Uterus (tissue), 4 donors: Measurements from ENCODE around the gene UBE2L5. TPM values are rescaled to one million over a fixed set of nuclear protein-coding genes. Genes with fewer than 3 reads are reported as not detected.
A peak's percentile ranks its signal among the peaks of the same experiment; 100 is the strongest.

Experiments
- DNase-seq, 2 donors: peaks; one replicate each; pipeline ENCODE4 v3.0.0-alpha.2; 2019 to 2020
- H3K27ac ChIP-seq, 2 donors: fragments of 200-600 bp; sonication (generic); 1 replicate in 1 of 2; 2 replicates in 1 of 2; pipeline ENCODE4 v1.5.1; 2016 to 2018
- H3K27me3 ChIP-seq, 2 donors: fragments of 200-600 bp; sonication (generic); one replicate each; pipeline ENCODE4 v1.5.1; 2018 to 2019; ENCODE audit warnings: control low read depth in 1 of 2
- H3K36me3 ChIP-seq, 2 donors: fragments of 200-600 bp; sonication (generic); one replicate each; pipeline ENCODE4 v1.5.1; 2019; ENCODE audit warnings: control low read depth in 1 of 2
- H3K4me1 ChIP-seq, 2 donors: fragments of 200-600 bp; sonication (generic); one replicate each; pipeline ENCODE4 v1.5.1; 2018 to 2019; ENCODE audit warnings: control low read depth in 1 of 2
- H3K4me3 ChIP-seq, 2 donors: fragments of 200-600 bp; sonication (generic); 1 replicate in 1 of 2; 2 replicates in 1 of 2; pipeline ENCODE4 v1.5.1; 2018 to 2019; ENCODE audit warnings: mild to moderate bottlenecking in 1 of 2
- H3K9me3 ChIP-seq, 2 donors: fragments of 200-600 bp; sonication (generic); one replicate each; pipeline ENCODE4 v1.5.1; 2019; ENCODE audit warnings: control low read depth in 1 of 2
- POLR2A ChIP-seq, 2 donors: fragments of 450-650 bp; IDR thresholded peaks; one replicate each; pipeline ENCODE4 v1.6.1; 2016; ENCODE audit warnings: antibody characterized with exemption in 2 of 2, mild to moderate bottlenecking in 1 of 2, moderate library complexity in 1 of 2
- intact Hi-C: fragments of 100-400 bp; cut with DNase I; formaldehyde crosslinking; loops from one replicate; pipeline ENCODE4 v1.15.1; 2023; ENCODE audit warnings: low total_unique reads
- total RNA-seq, 4 donors: library from RNA; depleted of rRNA in 3 of 4; stranded (reverse); fragments of >200 nt in 3 of 4; gene quantifications; one replicate each; pipeline versions ENCODE4 v1.1.0 to v1.2.4, GENCODE V29; 2014 to 2023
- TF ChIP-seq, protein P1 (sequence below), 4 experiments: fragments of 200-600 bp in 2 of 4; fragments of 450-650 bp in 2 of 4; sonication (generic) in 2 of 4; IDR thresholded peaks; one replicate each; pipeline ENCODE4 v1.5.1; 2016 to 2019; ENCODE audit warnings: antibody characterized with exemption in 4 of 4, mild to moderate bottlenecking in 2 of 4, moderate library complexity in 1 of 4
- donor health status: DM: yes; HTN: yes; CAD: no.

UBE2L5 gene
- total RNA-seq, 4 donors from 2014 or later = 0.21 to 2.8 TPM; not detected in 2

DNA sequence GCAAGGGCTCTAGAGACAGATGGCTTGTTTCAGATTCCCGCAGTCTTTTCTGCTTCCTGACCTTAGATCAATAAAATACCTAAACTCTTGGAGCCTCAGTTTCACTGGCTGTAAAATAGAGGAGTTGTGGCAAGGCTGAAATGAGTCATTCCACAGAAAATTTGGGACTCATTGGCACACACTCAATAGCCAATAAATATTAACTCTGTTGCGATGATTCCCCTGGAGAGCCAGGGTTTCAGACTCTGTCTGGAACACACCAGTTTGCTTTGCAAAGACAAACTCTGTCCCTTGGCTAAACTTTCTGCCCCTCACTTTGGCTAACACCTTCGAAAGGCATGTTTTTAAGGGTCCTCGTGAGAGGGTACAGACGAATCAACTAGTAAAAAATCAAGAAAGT is 18.1 kb upstream of the UBE2L5 start:
- H3K4me1 ChIP-seq = peaks cover 4 to 5% of the 10 kb centered on the region in 2 donors
- no peaks in the 10 kb centered on the region for H3K36me3 ChIP-seq
- H3K27me3 ChIP-seq = no peaks in the 10 kb centered on the region
- H3K9me3 ChIP-seq = no peaks in the 10 kb centered on the region
- intact Hi-C loops = no loop called here
- H3K27ac ChIP-seq = peak overlapping the region; percentile 49 to 59
- no peak overlapping the region for H3K4me3 ChIP-seq
- no peak for DNase-seq
- TF ChIP-seq POLR2A (IDR thresholded peaks at IDR 0.05) = no peak
- TF ChIP-seq, protein P1, sequence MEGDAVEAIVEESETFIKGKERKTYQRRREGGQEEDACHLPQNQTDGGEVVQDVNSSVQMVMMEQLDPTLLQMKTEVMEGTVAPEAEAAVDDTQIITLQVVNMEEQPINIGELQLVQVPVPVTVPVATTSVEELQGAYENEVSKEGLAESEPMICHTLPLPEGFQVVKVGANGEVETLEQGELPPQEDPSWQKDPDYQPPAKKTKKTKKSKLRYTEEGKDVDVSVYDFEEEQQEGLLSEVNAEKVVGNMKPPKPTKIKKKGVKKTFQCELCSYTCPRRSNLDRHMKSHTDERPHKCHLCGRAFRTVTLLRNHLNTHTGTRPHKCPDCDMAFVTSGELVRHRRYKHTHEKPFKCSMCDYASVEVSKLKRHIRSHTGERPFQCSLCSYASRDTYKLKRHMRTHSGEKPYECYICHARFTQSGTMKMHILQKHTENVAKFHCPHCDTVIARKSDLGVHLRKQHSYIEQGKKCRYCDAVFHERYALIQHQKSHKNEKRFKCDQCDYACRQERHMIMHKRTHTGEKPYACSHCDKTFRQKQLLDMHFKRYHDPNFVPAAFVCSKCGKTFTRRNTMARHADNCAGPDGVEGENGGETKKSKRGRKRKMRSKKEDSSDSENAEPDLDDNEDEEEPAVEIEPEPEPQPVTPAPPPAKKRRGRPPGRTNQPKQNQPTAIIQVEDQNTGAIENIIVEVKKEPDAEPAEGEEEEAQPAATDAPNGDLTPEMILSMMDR (IDR thresholded peaks at IDR 0.05) = no peak

DNA sequence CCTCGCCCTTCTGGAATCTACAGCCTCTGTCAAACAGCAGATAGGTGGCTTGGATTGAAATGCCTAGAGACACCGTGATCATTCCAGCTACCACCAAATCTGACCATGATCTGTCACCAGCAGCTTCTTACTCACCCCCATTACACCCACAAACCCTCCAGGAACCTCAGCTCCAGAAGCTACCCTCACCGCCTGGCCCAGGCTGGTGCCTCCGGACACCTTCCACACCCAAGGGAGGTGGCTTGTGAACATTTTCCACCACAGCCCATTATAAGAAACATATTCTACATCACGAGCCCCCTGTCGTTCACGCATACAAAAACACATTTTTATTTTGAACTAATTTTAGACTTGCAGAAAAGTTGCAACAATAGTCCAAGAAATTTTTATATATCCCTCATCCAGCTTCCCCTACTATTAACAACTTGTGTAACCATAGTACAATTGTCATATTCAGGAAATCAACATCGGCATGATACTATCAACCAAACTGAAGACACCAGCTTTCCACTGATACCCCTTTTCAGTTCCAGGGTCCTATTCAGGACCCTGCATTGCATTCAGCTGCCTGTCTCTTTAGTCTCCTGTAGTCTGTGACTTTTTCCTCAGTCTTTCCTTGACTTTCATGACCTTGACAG is 15.4 kb upstream of the UBE2L5 start:
- Histone ChIP-seq H3K4me3 (no peak overlapping the region), H3K4me1 (peaks cover 5 to 8% of the 10 kb centered on the region in 2 donors), H3K9me3 (no peaks in the 10 kb centered on the region), H3K36me3 (no peaks in the 10 kb centered on the region), H3K27ac (peak overlapping the region in 1 of 2 donors; percentile 94), H3K27me3 (no peaks in the 10 kb centered on the region)
- DNase-seq = no peak
- intact Hi-C loops = no loop called here
- TF ChIP-seq, protein P1 (IDR thresholded peaks at IDR 0.05) = no peak

DNA sequence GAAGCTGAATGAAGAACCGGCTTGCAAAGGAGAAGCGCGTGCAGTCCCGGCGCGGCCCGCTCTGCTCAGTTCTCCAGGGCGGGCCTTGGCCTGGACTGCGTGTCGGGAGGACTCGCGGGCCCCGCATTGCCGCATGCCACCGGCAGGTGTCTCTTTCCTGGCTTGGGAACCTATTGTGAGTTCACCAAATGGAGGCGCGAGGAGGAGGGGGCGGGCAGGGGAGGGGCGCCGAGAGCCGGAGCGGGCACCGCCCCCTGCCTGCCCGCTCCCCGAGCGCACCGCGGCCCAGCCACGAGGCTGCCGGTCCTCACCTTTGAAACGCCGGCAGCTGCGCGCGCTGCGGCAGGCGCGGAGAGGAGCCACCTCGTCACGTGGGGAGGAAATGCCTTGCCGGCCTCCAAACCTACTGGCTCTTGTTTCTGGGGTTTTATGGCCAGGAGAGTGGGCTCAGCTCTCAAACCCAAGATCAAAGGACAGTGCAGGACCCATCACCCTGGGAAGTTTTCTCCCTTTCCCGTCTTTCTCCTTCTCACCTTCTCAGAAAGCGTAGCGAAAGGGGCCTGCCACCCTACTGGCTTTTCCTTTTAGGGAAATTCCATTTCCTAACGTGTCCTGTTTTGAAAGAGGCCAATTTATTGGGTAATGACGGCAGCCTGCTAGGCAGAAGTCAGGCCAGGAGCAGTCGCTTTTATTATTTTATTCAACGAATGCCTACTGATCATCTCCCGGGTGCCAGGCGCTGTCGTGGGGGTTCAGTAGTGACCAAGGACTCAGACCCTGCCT is 13.8 kb upstream of the UBE2L5 start:
- Histone ChIP-seq H3K36me3 (no peaks in the 10 kb centered on the region), H3K27ac (peak overlapping the region; percentile 94 to 96), H3K4me3 (peak overlapping the region; percentile 2 to 28), H3K9me3 (no peaks in the 10 kb centered on the region), H3K27me3 (no peaks in the 10 kb centered on the region), H3K4me1 (peaks cover 5 to 8% of the 10 kb centered on the region in 2 donors)
- peak; percentile 95 to 99 for DNase-seq
- TF ChIP-seq, protein P1 (IDR thresholded peaks at IDR 0.05) = peak; percentile 81 to 95 (median 92)
- TF ChIP-seq POLR2A (IDR thresholded peaks at IDR 0.05) = peak; percentile 20 to 25
- intact Hi-C loops = no loop called here

DNA sequence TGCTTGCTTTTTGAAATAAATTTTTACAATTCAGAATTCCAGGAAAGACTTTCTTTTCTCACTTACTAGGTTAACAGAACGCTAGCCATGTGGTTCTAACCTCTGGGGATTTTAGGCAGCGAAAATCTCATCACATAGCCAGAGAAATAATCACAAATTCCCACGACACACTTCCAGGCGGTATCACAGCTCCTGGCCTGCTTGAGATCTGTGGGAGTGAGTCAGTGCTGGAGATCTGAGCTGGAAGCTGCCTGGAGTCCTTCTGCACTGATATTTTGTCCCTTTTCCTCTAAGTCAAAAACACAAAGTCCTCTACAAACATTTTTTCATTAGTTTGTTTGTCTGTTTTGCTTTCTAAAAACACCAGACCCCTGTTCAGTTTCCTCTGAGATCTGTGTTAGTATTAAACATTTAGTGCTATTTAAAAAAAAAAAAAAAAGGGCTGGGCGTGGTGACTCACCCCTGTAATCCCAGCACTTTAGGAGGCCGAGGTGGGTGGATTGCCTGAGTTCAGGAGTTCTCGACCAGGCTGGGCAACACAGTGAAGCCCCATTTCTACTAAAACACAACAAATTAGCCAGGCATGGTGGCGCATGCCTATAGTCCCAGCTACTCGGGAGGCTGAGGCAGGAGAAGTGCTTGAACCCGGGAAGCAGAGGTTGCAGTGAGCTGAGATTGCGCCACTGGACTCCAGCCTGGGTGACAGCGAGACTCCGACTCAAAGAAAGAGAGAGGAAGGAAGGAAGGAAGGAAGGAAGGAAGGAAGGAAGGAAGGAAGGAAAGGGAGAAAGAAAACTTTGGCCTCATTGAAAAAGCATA is 12.2 kb upstream of the UBE2L5 start:
- Histone ChIP-seq H3K4me1 (peaks cover 5 to 8% of the 10 kb centered on the region in 2 donors), H3K27ac (peak overlapping the region; percentile 94 to 96), H3K27me3 (no peaks in the 10 kb centered on the region), H3K36me3 (no peaks in the 10 kb centered on the region), H3K4me3 (no peak overlapping the region), H3K9me3 (no peaks in the 10 kb centered on the region)
- TF ChIP-seq POLR2A (IDR thresholded peaks at IDR 0.05) = no peak
- TF ChIP-seq, protein P1 (IDR thresholded peaks at IDR 0.05) = no peak
- intact Hi-C loops = no loop called here
- peak; percentile 64 to 72 for DNase-seq
